HG02884 (cell line): Measurements from ENCODE around the gene TIMM21.

Experiments used
- ATAC-seq: cut with Tn5 transposase; IDR thresholded peaks from one replicate; pipeline ENCODE4 v1.9.1; 2021; ENCODE audit warnings: mild to moderate bottlenecking, moderate library complexity; ENCODE audit not compliant: unreplicated experiment

The TIMM21 gene

DNA sequence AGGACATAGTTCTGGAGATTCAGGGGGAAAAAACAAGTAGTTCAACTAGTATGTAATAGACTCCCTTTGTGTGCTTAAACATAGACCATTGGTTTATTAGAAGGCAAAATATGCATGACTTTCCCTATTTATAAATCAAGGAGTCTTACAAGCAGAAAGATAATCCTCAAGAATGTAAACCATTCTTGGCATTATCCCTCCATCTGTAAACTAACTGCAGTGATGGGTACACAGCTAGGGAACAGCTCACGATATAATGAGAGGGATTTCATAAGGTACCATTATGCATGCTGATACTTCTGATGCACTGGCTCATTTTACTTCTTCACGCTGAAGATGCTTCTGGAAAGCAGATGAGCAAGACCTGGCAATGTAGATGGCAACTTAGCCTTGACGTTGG, 1.6 kb upstream of the TIMM21 start:
- no peak for ATAC-seq

DNA sequence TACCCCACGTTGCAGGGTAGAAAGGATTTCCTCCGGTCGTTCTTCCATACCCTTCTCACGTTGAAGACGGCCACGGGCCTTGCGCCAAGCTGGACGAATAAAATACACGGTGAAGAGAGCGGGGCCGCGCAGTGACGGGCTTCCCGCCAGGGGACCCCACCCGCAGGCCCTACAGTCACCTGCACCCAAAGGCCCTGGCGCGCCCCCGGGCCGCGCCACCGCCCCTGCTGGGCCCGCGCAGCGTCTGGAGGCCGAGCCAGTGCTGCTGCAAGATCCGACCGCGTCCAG, 888 bp upstream of the TIMM21 start:
- ATAC-seq: no peak

DNA sequence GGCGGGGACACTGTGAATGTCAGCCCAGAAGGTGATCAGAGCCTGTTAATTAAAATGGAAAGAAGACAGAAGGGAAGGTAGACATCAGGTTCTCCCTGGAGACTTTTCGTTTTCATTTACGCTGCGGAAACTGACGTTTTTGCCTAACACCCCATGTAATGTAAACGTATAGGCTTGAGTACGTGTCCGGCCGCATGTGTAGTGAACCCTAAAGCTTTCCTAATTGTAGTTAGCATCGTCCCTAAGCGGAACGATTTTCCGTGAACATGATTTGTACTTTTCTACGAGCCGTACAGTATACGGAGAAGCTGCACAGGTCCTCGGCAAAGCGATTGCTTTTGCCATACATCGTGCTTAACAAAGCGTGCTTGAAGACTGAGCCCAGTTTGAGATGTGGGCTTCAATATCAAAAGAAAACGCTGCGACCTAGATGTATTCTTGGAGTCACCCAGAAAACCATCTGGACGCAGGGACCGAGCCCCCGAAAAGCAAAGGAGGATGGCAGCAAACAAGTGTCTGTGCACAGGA, 284 bp downstream of the TIMM21 start:
- ATAC-seq: peak; percentile 10

DNA sequence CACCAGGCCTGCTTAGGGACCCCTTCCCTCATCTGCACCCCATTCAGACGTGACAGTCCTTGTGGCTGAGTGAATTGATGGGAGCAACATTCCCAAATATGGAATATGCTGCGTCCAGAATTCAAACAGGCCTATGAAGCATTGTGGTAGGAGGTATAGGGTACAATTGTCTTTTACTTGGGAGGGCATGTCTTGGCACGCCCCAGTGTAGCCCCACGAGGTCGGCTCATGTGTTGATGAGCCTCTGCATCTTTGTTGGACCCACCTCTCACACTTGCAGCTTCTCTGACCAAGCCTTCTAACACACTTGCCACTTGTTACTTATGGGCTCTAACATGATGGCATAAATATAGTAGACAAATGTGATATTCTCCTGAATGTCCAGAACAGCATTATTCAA, 1.6 kb downstream of the TIMM21 start:
- ATAC-seq: no peak

DNA sequence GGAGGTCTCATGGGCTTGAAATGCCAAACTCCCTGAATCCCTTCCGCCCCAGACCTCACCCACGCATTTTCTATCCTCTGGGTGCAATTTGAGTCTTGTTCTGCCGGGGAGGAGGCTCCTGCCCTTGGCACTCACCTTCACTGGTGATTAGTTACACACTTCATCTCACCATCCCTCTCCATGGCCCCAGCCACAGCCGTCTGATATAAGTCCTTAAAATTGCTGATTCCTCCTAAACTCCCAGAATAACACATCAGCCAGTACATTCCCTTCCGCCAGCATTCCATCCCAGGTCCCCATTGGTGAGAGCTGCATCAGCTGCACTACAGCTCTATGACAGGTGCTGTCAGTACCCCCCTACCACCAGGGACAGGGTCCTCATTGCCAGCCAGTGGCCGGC, 3.9 kb downstream of the TIMM21 start:
- no peak for ATAC-seq

DNA sequence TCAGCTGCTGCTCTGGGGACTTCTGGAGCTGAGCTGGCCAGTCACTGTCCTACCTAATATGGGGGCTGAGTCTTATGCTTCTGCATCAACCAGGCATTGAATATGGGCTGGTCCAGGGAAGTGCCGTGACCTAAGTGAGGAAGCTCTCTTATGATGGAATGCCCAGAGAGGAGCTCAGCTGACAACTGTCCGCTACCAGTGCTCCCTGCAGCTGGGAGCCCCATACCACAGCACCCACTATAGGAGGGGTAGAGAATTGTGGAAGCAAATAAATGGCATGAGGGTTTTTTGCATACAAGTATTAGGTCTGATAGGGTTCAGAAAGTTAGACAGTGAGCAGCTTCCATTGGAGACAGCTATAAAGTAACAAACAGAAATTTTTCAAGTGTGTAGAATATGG, 4.5 kb downstream of the TIMM21 start:
- no peak for ATAC-seq

DNA sequence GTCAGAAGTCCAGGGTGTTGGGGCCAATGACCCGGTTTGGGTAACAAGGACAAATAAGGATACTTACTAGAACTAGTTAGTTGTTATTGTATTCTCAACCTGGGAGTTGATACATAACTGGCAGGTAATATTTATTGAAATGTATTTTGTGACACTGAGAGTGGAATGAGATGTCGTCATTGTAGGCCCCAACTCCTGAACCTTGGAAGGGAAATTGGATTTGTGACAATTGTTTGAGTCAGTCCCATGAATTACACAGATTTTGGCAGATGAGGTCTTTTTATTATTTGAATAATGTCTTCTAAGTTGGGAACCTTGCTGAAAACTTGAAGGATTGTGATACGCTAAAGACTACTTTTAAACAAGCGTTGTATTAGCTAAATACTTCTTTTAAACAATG, 5.1 kb downstream of the TIMM21 start:
- ATAC-seq: no peak

DNA sequence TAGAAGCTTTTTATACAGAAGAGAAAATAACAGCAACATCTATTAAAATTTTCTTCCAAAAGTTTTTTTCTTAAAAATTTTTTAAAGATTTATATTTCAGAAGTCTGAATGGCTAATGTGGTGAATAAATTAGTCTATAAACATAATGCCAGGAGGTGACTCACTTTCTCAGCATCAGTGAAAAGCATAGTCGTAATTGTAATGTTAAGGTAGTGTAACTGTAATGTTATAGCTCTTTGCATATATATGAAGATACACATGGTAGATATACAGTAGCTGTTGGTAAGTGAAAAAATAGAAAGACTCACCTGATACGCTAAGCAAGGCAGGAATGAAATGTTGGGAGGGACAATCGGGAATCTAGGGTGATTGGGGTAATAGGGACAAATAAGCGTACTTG, 5.5 kb downstream of the TIMM21 start:
- no peak for ATAC-seq

DNA sequence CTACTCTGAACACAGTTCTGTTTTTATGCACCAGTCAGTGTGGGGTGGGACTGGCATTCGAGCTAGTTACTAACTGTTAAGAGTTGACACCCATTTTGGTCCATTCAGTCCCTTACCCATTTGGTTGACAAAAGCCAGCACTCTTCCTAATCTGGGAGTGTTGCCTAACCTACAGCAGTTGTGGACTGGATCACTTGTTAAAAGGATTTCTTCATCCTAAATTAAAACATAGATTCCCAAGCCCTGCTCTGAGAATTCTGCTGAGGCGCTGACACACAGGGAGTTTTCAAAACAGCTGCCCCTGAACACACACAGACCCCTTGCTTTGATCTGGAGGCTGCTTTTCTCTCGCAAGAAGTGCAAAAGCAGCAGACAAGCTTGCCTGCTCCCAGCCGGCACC, 6.4 kb downstream of the TIMM21 start:
- no peak for ATAC-seq

DNA sequence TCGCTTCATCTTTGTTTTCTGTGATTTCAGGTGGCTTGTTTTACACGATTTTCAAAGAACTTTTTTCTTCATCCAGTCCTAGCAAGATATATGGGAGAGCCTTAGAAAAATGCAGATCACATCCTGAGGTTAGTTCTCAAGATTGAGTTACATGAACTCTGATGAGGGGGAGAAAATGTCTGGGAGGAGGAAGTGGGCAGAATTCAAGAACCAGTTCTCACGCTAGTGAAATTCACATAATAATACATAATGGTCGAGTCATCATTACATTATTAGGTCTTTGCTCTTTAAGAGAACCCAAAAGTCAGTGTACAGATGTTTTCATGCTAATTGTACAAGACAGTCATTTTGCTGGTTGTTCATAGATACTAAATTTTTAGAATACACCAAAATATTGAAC, 7.0 kb downstream of the TIMM21 start:
- no peak for ATAC-seq

DNA sequence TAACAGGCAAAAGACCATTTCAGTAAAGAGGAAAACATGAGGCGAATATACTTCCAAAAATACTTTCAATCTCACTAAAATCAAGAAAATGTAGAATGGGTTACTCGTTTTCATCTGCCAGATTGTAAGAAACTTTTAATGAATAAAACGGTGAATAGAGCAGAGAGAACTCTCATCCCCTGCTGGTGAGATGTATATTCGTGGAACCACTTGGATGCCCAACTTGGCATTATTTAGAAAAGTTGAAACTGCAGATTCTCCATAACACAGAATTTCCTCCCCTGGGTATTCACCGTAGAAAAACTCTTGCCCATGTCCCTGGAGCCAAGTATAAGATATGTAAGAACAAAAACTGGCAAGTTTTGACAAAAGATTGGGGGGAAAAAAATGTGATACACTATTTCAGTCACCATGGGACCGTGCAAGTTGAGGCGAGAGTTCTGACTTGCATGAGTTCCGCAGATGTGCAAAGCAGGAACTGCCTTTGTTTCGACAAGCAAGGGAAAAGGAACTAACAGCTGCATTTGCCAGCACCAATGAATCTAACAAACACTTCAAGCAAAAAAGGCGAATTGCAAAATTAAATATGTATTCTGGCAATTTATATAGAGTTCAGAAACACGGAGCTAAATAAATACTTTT, 14.8 kb downstream of the TIMM21 start:
- ATAC-seq: peak; percentile 84

DNA sequence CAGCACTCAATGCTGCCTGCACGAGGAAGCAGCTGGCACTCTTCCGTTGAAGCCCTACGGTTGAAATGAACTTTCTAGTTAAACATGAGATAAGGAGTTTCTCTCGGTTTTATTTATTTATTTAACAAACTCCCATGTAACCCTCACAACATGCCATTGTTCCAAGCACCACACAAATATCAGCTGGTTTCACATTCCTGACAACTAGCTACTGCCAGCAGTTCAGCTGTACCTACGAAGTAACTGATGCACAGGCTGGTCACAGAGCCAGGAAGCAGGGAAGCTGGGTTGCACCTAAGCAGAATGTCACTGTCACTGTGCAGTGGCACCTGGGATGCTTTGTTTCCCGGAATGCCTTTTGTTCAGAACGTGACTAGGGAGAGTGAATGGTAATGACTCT, 18.1 kb downstream of the TIMM21 start:
- no peak for ATAC-seq

DNA sequence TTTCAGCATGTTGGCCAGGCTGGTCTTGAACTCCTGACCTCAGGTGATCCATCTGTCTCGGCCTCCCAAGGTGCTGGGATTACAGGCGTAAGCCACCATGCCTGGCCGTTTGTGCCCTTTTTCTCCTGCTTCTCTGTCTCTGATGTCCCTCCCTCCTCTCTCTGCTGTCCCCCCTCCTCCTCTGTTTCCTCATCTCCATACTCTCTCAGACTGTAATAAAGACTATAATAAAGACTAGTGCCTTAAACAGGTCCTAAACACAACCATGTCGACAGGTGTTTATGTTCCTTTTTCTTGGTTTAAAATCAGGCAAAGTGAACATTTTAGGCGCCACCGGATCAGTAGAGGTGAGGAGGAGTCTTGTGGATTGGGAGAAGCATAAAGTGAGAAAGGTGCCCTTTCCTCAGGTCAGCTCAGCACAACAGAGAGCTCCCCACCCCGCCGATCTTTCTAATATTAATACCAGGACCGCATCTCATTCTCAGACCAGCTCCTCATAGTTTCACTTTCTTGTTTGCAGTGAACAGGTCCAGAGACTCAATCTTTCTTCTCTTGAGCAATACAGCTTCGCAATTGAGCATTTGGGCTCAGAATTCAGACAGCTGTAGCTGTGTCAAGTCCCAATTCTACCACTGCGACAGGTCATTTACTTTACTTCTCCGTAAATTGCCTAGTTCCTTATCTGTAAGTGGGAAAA, 23.7 kb downstream of the TIMM21 start:
- ATAC-seq: peak; percentile 98

DNA sequence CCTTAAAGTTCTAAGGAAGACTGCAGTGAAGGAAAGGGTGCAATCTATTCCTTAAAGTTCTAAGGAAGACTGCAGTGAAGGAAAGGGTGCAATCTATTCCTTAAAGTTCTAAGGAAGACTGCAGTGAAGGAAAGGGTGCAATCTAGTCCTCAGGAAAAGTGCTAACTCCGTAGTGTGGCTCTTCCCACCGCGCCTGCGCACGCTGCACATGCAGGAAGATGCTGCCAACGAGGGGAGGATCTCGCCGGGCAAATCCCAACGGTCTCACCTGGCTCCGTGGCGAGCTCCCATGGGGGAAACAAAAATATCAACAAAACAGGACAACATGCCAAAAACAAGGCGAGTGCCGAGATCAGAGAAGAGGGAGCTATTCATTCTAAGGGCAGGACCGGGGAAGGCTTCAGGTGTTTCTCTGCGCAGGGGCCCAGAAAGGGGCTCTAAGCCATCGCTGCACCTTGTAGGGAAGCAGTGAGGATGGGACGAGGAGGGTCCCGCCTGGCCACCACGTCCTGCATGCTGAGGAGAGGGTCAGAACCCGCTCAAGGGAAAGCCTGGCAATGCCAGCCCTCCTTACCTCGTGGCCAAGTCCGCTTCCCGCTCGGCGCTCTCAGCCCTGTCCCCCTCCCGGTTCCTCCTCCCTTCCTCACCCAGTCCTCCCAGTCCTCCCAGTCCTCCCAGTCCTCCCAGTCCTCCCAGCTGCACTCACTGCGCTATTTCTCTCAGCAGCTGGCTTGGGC, 24.5 kb downstream of the TIMM21 start:
- no peak for ATAC-seq

DNA sequence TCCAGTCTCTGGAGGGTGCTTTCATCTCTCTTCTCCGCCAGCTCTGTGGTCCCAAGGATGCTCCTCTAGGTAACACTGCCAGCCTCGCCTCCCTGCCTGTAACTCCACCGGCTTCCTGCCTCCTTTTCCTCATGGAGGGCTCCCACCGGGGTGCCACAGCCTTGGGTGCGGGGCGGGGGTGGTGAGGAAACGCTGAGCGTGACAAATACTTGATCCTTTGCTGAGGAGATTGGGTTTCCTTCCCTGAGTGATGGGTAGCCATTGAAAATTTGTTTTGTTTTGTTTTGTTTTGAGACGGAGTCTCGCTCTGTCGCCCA, 25.1 kb downstream of the TIMM21 start:
- ATAC-seq: no peak

DNA sequence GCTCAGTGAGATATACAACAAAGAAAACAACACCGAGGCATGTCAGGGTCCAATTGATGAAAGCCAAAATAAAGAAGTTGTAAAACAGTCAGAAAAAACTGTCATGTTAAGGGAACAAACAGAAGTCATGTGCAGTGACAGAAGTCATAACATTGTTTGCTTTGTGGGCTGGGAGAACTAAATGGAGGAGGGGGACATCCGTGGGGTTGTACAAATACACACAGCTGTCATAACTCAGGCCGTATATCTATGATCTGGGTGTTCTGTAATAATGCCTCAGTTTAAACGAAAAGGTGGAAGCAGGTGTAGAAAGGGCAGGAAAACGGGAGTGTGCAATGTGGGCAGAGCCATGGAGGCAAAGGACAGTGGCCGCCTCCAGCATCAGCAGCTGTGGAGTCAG, 27.3 kb downstream of the TIMM21 start:
- no peak for ATAC-seq

DNA sequence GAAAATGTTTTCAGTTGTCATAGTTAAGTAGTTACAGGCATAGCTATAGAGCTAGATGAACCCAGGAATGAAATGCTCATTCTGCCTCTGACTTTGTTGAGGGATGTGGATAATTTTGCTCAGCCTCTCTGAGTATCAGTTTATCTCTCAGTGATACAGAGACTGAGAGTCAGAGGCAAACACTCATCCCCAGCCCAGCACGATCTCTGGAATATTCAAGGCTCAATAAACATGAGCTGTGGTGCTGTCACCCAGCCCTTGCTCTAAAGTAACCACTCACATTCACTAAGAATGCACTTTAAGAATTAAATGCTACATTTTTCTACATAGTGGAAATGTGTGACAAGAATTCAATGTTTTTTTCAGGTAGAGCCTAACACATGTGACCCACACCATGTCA, 30.6 kb downstream of the TIMM21 start:
- ATAC-seq: no peak

DNA sequence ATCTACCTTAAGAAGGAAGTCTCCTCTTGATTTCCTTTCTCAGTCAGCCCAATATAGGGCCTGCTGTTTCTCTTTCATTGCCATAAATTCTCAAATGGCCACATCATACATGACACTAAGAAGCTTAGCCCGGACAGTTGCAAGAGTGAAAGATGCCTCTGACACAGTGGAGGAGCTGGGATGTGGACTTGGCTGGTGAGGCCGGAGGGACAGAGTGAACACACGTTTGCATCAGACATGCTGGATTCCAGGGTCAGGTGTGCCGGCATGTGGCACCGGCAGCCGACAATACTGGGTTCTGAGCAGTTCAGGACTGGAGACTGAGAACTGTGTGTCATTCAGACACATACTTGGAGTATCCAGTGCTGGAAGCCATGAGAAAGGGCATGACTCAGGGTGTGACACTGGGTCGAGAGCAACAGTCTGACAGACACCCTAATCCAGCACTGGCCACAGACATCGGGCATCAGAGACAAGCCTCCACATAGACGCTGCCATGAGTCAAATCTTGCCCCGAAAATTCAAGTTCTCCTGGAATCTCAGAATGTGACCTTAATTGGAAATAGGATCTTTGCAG, 31.4 kb downstream of the TIMM21 start:
- ATAC-seq: no peak

DNA sequence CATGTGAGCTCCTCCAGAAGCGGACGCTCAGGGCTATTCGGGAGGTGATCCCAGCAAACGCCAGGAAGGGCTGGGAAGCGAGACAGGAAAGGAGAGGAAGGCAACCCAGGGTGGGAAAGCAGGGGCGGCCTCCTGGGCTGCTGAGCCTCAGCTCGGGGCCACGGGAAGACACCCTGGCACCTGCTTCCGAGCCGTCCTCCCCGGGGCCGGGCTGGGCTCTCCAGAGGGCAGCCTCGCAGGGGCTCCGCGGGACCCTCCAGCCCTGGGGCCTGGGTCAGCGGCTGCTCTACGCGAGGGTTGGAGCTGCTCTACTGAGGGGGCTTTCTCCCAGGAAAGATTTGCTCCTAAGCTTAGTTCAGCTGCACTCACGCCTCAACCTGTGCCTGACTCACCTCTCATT, 34.0 kb downstream of the TIMM21 start:
- no peak for ATAC-seq

DNA sequence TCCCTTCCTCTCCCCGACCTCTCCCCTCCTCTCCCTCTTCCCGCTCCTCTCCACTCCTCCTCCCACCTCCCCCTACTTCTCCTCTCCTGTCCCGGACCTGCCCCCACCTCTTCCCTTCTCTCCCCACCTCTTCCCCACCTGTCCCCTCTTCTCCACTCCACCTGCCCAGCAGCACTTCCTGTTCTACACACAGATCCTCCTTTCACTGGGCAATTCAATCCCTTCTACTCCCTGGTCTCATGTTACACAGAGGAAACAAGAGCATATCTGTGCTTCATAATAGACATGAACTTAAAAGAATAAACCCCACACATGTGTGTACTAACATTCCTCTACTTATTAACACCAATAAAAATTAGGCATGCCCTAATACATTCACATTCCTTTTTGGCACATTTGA, 34.8 kb downstream of the TIMM21 start:
- no peak for ATAC-seq

DNA sequence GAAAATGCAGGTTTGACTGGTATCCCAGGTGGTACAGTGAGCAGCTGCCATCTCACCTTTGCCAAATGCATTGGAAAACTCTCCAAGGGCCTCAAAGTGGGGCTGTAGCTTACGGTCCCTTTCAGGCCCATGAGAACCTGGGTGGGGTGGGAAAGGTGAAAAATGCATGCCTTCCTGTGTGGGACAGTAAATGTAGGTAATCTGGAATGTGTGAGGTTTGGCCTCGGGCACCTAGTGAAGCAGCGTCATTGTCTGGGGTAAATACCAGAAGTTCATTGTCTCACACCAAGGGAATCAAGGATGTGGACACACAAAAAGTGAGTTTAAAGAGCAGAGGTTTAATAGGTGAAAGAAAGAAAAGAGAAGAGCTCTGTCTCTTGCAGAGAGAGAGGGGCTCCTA, 36.6 kb downstream of the TIMM21 start:
- ATAC-seq: no peak

DNA sequence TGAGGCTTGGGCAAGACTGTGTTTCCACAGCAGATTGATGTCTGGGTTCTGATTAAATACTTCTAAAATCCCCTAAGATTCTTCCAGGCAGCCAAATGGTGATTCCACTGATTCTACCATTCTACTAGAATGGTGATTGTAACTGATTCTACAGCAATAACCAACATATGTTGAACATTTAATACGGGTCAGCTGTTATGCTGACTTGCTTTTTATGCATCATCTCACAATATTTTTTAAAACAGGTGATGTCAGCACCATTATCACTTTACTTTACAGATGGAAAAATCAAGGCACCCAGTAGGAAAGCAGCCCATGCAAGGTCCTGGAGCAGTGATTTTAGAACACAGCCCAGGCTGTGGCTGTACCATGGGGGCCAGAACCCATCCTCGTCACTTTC, 37.5 kb downstream of the TIMM21 start:
- ATAC-seq: no peak
